Measurements from ENCODE around the gene TMPRSS4.

- TF ChIP-seq CTCF (IDR thresholded peaks at IDR 0.05; ENCODE audit: low read depth, low read length) (no peak), POLR2A (IDR thresholded peaks at IDR 0.05; ENCODE audit: extremely low read depth, insufficient read length) (no peak), MAX (IDR thresholded peaks at IDR 0.05; ENCODE audit: low read depth, low read length) (no peak)
These were observed 86.6 kb downstream of the TMPRSS4 start for GRCh38 chr11:118163494-118163893.
